ENCODE measurements around the gene TXNDC9.
"Not testable (repeated sequence)": the region's sequence is repeated elsewhere in the genome, so short reads cannot be mapped to it uniquely, and the experiment has no call there.

Gene TXNDC9

DNA sequence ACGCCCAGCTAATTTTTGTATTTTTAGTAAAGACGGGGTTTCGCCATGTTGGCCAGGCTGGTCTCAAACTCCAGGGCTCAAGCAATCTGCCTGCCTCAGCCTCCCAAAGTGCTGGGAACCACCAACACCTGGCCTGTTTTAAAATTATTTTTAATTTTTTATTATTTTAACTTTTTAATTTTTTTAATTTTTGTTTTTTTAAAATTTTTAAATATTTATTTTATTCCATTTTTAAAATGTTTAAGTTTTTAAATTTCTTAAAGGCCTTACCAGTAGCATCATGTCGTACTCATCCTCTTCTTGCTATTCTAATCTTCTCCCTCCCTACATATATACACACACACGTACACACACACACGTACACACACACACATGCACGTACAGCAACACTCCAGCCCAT lies 36.6 kb downstream of the TXNDC9 start:
- no peak for TF ChIP-seq CTCF (IDR thresholded peaks at IDR 0.05; ENCODE audit: insufficient read depth, low read length, missing control alignments)
- no peak for DNase-seq (ENCODE audit: low read depth, low spot score)
- POLR2A ChIA-PET = no interaction called here

DNA sequence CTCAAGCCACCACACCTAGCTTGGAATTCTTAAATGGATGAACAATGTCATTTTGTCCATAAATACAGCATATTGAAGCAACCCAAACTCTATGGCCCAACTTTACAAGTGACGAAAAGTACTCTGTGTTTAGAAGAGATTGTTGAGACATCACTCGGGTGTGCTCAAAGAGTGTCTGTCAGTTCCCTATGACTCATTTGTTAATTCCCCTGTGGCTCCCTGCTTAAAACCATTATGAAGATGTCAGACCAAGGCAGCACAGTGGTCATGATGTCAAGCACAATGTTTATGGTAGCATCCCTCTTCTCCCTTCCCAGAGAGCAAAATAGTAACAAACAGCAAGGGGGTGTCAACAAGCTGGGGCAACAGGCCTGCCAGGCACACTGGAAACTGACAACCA lies 38.1 kb downstream of the TXNDC9 start:
- POLR2A ChIA-PET = no interaction called here
- CTCF ChIA-PET = no interaction called here
- TF ChIP-seq CTCF (IDR thresholded peaks at IDR 0.05; ENCODE audit: insufficient read depth, low read length, missing control alignments) = no peak
- no peak overlapping the region for H3K4me3 ChIP-seq (ENCODE audit: low read depth, low read length)
- no peak for DNase-seq (ENCODE audit: low read depth, low spot score)

More for the DNA sequence above, 36.6 kb downstream of the TXNDC9 start:
- no peak overlapping the region for H3K4me3 ChIP-seq (ENCODE audit: low read depth, low read length)
- CTCF ChIA-PET = no interaction called here

GRCh38 chr2:99285526-99285925 lies 50.6 kb downstream of the TXNDC9 start:
- no peak for TF ChIP-seq CTCF (IDR thresholded peaks at IDR 0.05; ENCODE audit: insufficient read depth, low read length, missing control alignments)
- ChIA-PET POLR2A (no interaction called here), CTCF (no interaction called here)
- H3K4me3 ChIP-seq (ENCODE audit: low read depth, low read length) = no peak overlapping the region
- DNase-seq (ENCODE audit: low read depth, low spot score) = no peak

DNA sequence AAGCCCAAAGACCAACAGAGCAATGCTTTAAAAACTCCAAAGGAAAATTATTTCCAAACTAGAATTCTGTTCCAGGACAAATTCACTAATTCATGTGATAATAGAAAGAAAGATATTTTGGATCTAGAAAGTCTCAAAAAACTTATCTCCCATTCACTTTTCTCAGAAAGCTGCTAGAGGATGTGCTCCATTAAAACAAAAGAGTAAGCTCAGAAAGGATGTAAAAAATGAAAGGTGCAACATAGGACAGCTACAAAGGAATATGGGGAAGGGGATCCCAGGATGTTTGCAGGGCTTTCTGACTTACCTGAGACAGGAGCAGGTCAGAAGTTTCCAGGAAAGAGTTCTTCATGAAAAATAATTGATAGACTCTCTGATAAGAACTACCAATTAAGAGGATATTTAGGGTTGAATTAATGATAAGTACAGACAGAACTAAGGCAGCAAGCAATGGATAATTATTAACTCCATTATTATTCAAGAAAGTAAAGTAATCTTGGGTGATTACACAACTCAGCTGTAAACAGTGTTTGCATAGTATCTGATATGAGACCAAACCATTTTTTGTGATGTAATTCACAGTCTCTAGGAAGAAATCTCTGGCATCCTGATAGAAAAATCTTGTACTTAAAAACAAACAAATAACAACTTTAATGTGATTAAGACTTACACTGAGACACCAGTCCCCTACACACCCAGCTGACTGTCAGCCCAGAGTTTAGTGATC lies 56.0 kb downstream of the TXNDC9 start:
- H3K4me3 ChIP-seq (ENCODE audit: low read depth, low read length) = no peak overlapping the region
- ChIA-PET CTCF (no interaction called here), POLR2A (no interaction called here)
- no peak for DNase-seq (ENCODE audit: low read depth, low spot score)
- no peak for TF ChIP-seq CTCF (IDR thresholded peaks at IDR 0.05; ENCODE audit: insufficient read depth, low read length, missing control alignments)

DNA sequence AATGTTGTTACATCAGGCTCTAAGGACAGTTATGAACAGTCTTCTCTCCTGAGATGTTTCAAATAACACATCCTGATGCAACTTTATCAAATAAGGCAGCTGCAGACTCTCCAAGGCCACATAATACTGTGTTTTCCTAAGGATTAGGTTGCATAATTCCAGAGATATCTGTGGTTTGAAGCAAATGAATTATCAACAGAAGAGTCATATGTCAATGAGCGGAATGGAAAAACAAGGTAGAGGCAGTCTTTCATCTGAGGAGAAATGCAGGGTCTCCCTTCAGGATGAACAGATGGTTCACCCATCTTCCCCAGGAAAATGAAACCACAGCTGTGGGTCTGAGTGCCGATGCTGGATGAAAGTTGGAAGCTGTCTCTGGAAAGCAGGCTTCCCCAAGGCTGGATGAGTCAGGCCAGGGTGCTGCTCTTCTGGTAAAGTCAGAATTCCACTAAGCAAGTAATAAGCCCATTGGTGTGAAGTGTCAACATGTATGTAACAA lies 57.3 kb downstream of the TXNDC9 start:
- H3K4me3 ChIP-seq (ENCODE audit: low read depth, low read length) = peak overlapping the region; percentile 34

GRCh38 chr2:99278195-99278765 lies 57.9 kb downstream of the TXNDC9 start:
- POLR2A ChIA-PET = interaction anchor here (0.7 to 1.2 kb wide), 2 partner anchors 58 to 775 kb away, joined by 3 to 8 read pairs; partner anchors contain the start of genes EIF5B and TXNDC9
- DNase-seq (ENCODE audit: low read depth, low spot score); H3K4me3 ChIP-seq (ENCODE audit: low read depth, low read length): not testable (repeated sequence)
- CTCF ChIA-PET = interaction anchor here (1.1 kb wide), 1 partner anchor 14 kb away, joined by 4 read pairs; no protein-coding TSS in a partner anchor

More for the DNA sequence above, 57.3 kb downstream of the TXNDC9 start:
- ChIA-PET CTCF (interaction anchor here (1.1 kb wide), 1 partner anchor 14 kb away, joined by 4 read pairs; no protein-coding TSS in a partner anchor), POLR2A (interaction anchor here (0.7 to 1.2 kb wide), 2 partner anchors 57 to 775 kb away, joined by 3 to 8 read pairs; partner anchors contain the start of genes EIF5B and TXNDC9)
- no peak for TF ChIP-seq CTCF (IDR thresholded peaks at IDR 0.05; ENCODE audit: insufficient read depth, low read length, missing control alignments)
- DNase-seq (ENCODE audit: low read depth, low spot score) = peak; percentile 63

All from AG04449 (cell line).